GM12878 (cell line): ENCODE results near the gene RASAL1.

Experiments used
- BACH1 ChIP-seq: fragments of 450-650 bp; IDR thresholded peaks from 2 replicates; pipeline ENCODE4 v1.6.1; 2017; ENCODE audit warnings: mild to moderate bottlenecking, borderline replicate concordance
- BMI1 ChIP-seq: fragments of 450-650 bp; IDR thresholded peaks from 2 replicates; pipeline ENCODE4 v1.6.1; 2016; ENCODE audit warnings: mild to moderate bottlenecking, moderate library complexity, borderline replicate concordance
- EP300 ChIP-seq, 2 experiments: fragments of 150-350 bp in 1 of 2; IDR thresholded peaks; 2 replicates each; pipeline ENCODE4 v1.6.1; 2011 to 2012; ENCODE audit warnings: low read depth in 2 of 2, low read length in 2 of 2, borderline replicate concordance in 1 of 2, improper control_type of control experiment in 1 of 2, inconsistent platforms in 1 of 2; ENCODE audit not compliant: control insufficient read depth in 1 of 2
- EZH2 ChIP-seq: IDR thresholded peaks from 2 replicates; pipeline ENCODE4 v1.6.1; 2012; ENCODE audit warnings: low read depth, mild to moderate bottlenecking, control low read depth, inconsistent platforms, low read length, borderline replicate concordance; ENCODE audit not compliant: control insufficient read depth
- FOXK2 ChIP-seq: fragments of 450-650 bp; IDR thresholded peaks from 2 replicates; pipeline ENCODE4 v1.6.1; 2017; ENCODE audit warnings: mild to moderate bottlenecking, moderate library complexity
- FOXM1 ChIP-seq: IDR thresholded peaks from 2 replicates; pipeline ENCODE4 v1.6.1; 2012; ENCODE audit warnings: low read depth, mild to moderate bottlenecking, inconsistent platforms, low read length, moderate library complexity
- HCFC1 ChIP-seq: fragments of 150-350 bp; IDR thresholded peaks from 2 replicates; pipeline ENCODE4 v1.6.1; 2014; ENCODE audit warnings: low read length
- MTA2 ChIP-seq: fragments of 450-650 bp; IDR thresholded peaks from 2 replicates; pipeline ENCODE4 v1.6.1; 2016; ENCODE audit warnings: low read depth, mild to moderate bottlenecking, moderate library complexity
- SP1 ChIP-seq: IDR thresholded peaks from one replicate; pipeline ENCODE4 v1.6.1; 2011; ENCODE audit warnings: low read depth, low read length
- STAT1 ChIP-seq: fragments of 450-650 bp; conservative IDR thresholded peaks from 2 replicates; pipeline ENCODE4 v1.6.1; 2014; ENCODE audit warnings: antibody characterized with exemption, mild to moderate bottlenecking
- TBL1XR1 ChIP-seq: IDR thresholded peaks from 2 replicates; pipeline ENCODE4 v1.6.1; 2012; ENCODE audit warnings: low read depth, low read length, improper control_type of control experiment
- YBX1 ChIP-seq: fragments of 450-650 bp; IDR thresholded peaks from 2 replicates; pipeline ENCODE4 v1.6.1; 2016; ENCODE audit warnings: antibody characterized with exemption
- TF ChIP-seq, protein P1 (sequence below), 3 experiments: IDR thresholded peaks in 2 of 3; conservative IDR thresholded peaks in 1 of 3; 2 replicates each; pipeline ENCODE4 v1.5.1; 2011; ENCODE audit warnings: low read depth in 3 of 3, low read length in 3 of 3, mild to moderate bottlenecking in 3 of 3, control low read depth in 2 of 3, moderate library complexity in 2 of 3, inconsistent platforms in 1 of 3, mixed read lengths in 1 of 3; ENCODE audit not compliant: control insufficient read depth in 2 of 3, insufficient read depth in 1 of 3; ENCODE audit errors: extremely low read depth in 1 of 3

DNA sequence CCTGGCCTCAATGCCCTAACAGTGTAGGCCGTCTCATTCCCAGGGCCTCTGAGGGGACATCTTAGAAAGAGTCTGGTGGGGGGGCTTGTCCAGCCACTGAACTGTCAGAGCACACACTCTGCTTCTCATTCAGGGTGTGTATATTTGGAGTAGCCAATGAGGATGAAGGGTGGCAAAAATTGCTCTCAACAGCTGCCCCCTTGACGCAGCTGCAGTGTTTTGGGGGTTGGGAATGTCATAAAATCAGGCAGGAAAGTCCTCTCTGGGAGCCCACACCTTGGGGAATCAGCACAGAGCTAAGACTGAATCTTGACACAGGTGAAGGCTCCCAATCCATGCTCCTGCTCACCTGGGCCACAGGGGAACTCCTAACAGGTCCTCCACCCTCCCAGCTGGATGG is 1.5 kb downstream of the RASAL1 start:
- TF ChIP-seq STAT1: no peak
- no peak for TF ChIP-seq FOXK2
- TF ChIP-seq, protein P1, sequence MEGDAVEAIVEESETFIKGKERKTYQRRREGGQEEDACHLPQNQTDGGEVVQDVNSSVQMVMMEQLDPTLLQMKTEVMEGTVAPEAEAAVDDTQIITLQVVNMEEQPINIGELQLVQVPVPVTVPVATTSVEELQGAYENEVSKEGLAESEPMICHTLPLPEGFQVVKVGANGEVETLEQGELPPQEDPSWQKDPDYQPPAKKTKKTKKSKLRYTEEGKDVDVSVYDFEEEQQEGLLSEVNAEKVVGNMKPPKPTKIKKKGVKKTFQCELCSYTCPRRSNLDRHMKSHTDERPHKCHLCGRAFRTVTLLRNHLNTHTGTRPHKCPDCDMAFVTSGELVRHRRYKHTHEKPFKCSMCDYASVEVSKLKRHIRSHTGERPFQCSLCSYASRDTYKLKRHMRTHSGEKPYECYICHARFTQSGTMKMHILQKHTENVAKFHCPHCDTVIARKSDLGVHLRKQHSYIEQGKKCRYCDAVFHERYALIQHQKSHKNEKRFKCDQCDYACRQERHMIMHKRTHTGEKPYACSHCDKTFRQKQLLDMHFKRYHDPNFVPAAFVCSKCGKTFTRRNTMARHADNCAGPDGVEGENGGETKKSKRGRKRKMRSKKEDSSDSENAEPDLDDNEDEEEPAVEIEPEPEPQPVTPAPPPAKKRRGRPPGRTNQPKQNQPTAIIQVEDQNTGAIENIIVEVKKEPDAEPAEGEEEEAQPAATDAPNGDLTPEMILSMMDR (IDR thresholded peaks at IDR 0.05 in 2 of 3, conservative IDR thresholded peaks at IDR 0.05 in 1 of 3; ENCODE audit: control insufficient read depth in 2 of 3, extremely low read depth in 1 of 3, insufficient read depth in 1 of 3, low read depth in 3 of 3, low read length in 3 of 3): no peak
- no peak for TF ChIP-seq EZH2
- TF ChIP-seq YBX1: no peak
- TF ChIP-seq BACH1: no peak
- TF ChIP-seq BMI1: no peak
- TF ChIP-seq HCFC1: no peak
- TF ChIP-seq FOXM1: no peak
- no peak for TF ChIP-seq TBL1XR1
- no peak for TF ChIP-seq MTA2
- no peak for TF ChIP-seq EP300 (IDR thresholded peaks at IDR 0.05; ENCODE audit: borderline replicate concordance in 1 of 2, control insufficient read depth in 1 of 2, low read depth in 2 of 2, low read length in 2 of 2)
- no peak for TF ChIP-seq SP1
